IMR-90 (cell line): Measurements from ENCODE around the gene KDM2A. TPM values are rescaled to one million over a fixed set of nuclear protein-coding genes. Genes with fewer than 3 reads are reported as not detected.

Source experiments
- ATAC-seq: fragments of 200-7000 bp; cut with Tn5 transposase; 2 replicates; pipeline ENCODE4 v1.9.1; 2020; ENCODE audit warnings: low read depth, mild to moderate bottlenecking, moderate library complexity
- BruUV-seq: library from RNA; stranded (reverse); fragments of 400-500 nt; replicated peaks from 2 replicates; lab custom pipeline; 2021; lab: Mats Ljungman, UMichigan
- CTCF ChIA-PET: fragments of 300-600 bp; formaldehyde crosslinking; extraction: SDS; loops from one replicate; lab custom pipeline; 2021; ENCODE audit warnings: antibody characterized with exemption; lab: Yijun Ruan, JAX
- POLR2A ChIA-PET: fragments of 300-600 bp; sonication (Branson Sonifier 250); formaldehyde crosslinking; loops from one replicate; lab custom pipeline; 2022; ENCODE audit warnings: antibody characterized with exemption; ENCODE audit not compliant: unreplicated experiment; lab: Charles Lee
- DNase-seq: peaks from one replicate; pipeline ENCODE4 v3.0.0; 2013
- H2AFZ ChIP-seq: replicated peaks from 2 replicates; pipeline ENCODE3; 2013; ENCODE audit warnings: low read length, mild to moderate bottlenecking; ENCODE audit not compliant: poor library complexity
- H2AK5ac ChIP-seq: 2 replicates; pipeline ENCODE4 v1.6.1; 2013; ENCODE audit warnings: low read depth, low read length, inconsistent platforms
- H2AK9ac ChIP-seq: replicated peaks from 2 replicates; pipeline ENCODE3; 2013; ENCODE audit warnings: mild to moderate bottlenecking, low read depth, low read length, moderate library complexity; ENCODE audit not compliant: poor library complexity
- H2BK120ac ChIP-seq: 2 replicates; pipeline ENCODE4 v1.6.1; 2013; ENCODE audit warnings: low read depth, low read length, inconsistent platforms
- H2BK15ac ChIP-seq: 3 replicates; pipeline ENCODE4 v1.6.1; 2013; ENCODE audit warnings: low read depth, low read length, inconsistent platforms
- H2BK20ac ChIP-seq: 2 replicates; pipeline ENCODE4 v1.6.1; 2013; ENCODE audit warnings: low read depth, mild to moderate bottlenecking, inconsistent platforms, low read length, moderate library complexity
- H2BK5ac ChIP-seq: 2 replicates; pipeline ENCODE4 v1.6.1; 2013; ENCODE audit warnings: mild to moderate bottlenecking, low read depth, low read length, inconsistent platforms; ENCODE audit not compliant: poor library complexity, severe bottlenecking
- H3K14ac ChIP-seq: replicated peaks from 2 replicates; pipeline ENCODE4 v1.6.1; 2013; ENCODE audit warnings: low read depth, low read length, inconsistent platforms
- H3K18ac ChIP-seq: 2 replicates; pipeline ENCODE4 v1.6.1; 2013; ENCODE audit warnings: low read depth, low read length, control low read depth
- H3K23ac ChIP-seq: 2 replicates; pipeline ENCODE4 v1.6.1; 2013; ENCODE audit warnings: low read depth, low read length, inconsistent platforms
- H3K27ac ChIP-seq: 2 replicates; pipeline ENCODE4 v1.5.1; 2013; ENCODE audit warnings: mild to moderate bottlenecking, control low read depth, low read length; ENCODE audit not compliant: insufficient read depth
- H3K27me3 ChIP-seq: 2 replicates; pipeline ENCODE4 v1.6.1; 2013; ENCODE audit warnings: low read length; ENCODE audit not compliant: control insufficient read depth, insufficient read depth
- H3K36me3 ChIP-seq: 2 replicates; pipeline ENCODE4 v1.6.1; 2013; ENCODE audit warnings: low read length, mixed read lengths; ENCODE audit not compliant: control insufficient read depth, insufficient read depth
- H3K4ac ChIP-seq: 2 replicates; pipeline ENCODE4 v1.6.1; 2013; ENCODE audit warnings: low read depth, low read length, inconsistent platforms
- H3K4me1 ChIP-seq: 2 replicates; pipeline ENCODE4 v1.6.1; 2013; ENCODE audit warnings: low read length, mixed read lengths; ENCODE audit not compliant: control insufficient read depth, insufficient read depth
- H3K4me2 ChIP-seq: 2 replicates; pipeline ENCODE4 v1.6.1; 2013; ENCODE audit warnings: low read depth, mild to moderate bottlenecking, control low read depth, low read length, moderate library complexity
- H3K4me3 ChIP-seq: 2 replicates; pipeline ENCODE4 v1.5.1; 2013; ENCODE audit warnings: low read depth, mild to moderate bottlenecking, control low read depth, low read length, moderate library complexity; ENCODE audit not compliant: insufficient read depth
- H3K56ac ChIP-seq: 2 replicates; pipeline ENCODE4 v1.6.1; 2013; ENCODE audit warnings: low read length, inconsistent platforms; ENCODE audit not compliant: insufficient read depth; ENCODE audit errors: extremely low read depth
- H3K79me1 ChIP-seq, 2 experiments: 2 replicates each; pipeline ENCODE4 v1.6.1; 2013; ENCODE audit warnings: low read length in 2 of 2, inconsistent platforms in 1 of 2, low read depth in 1 of 2
- H3K9ac ChIP-seq: 2 replicates; pipeline ENCODE4 v1.6.1; 2013; ENCODE audit warnings: low read depth, low read length, control low read depth
- H3K9me1 ChIP-seq: 2 replicates; pipeline ENCODE4 v1.6.1; 2013; ENCODE audit warnings: low read length, inconsistent platforms; ENCODE audit not compliant: insufficient read depth
- H3K9me3 ChIP-seq: 2 replicates; pipeline ENCODE4 v1.6.1; 2013; ENCODE audit warnings: low read length; ENCODE audit not compliant: control insufficient read depth, insufficient read depth
- H4K20me1 ChIP-seq: 2 replicates; pipeline ENCODE4 v1.6.1; 2013; ENCODE audit warnings: low read length, inconsistent platforms; ENCODE audit not compliant: insufficient read depth
- H4K5ac ChIP-seq: 2 replicates; pipeline ENCODE4 v1.6.1; 2013; ENCODE audit warnings: mild to moderate bottlenecking, low read depth, low read length, control low read depth
- H4K8ac ChIP-seq, 2 experiments: 2 replicates each; pipeline ENCODE4 v1.6.1; 2013; ENCODE audit warnings: low read depth in 2 of 2, low read length in 2 of 2, control low read depth in 1 of 2, inconsistent platforms in 1 of 2
- H4K91ac ChIP-seq: 2 replicates; pipeline ENCODE4 v1.6.1; 2013; ENCODE audit warnings: low read depth, low read length, inconsistent platforms; ENCODE audit not compliant: insufficient read depth
- CEBPB ChIP-seq: IDR thresholded peaks from 2 replicates; pipeline ENCODE4 v1.6.1; 2012; ENCODE audit warnings: low read depth, low read length, improper control_type of control experiment
- MAZ ChIP-seq: IDR thresholded peaks from 2 replicates; pipeline ENCODE4 v1.6.1; 2012; ENCODE audit warnings: low read depth, mild to moderate bottlenecking, low read length, improper control_type of control experiment, moderate library complexity, borderline replicate concordance
- MXI1 ChIP-seq: IDR thresholded peaks from 2 replicates; pipeline ENCODE4 v1.6.1; 2012; ENCODE audit warnings: low read depth, mild to moderate bottlenecking, low read length, moderate library complexity, borderline replicate concordance
- RCOR1 ChIP-seq: IDR thresholded peaks from 2 replicates; pipeline ENCODE4 v1.6.1; 2012; ENCODE audit warnings: mild to moderate bottlenecking, low read length, improper control_type of control experiment; ENCODE audit not compliant: insufficient replicate concordance
- USF2 ChIP-seq: fragments of 150-350 bp; IDR thresholded peaks from 2 replicates; pipeline ENCODE4 v1.6.1; 2017; ENCODE audit warnings: mild to moderate bottlenecking, antibody characterized with exemption, low read length, low read depth
- WGBS, 2 experiments: methylation state at CpG; one replicate each; pipeline versions ENCODE4 v1.1.5 to v1.1.7; 2013; ENCODE audit warnings: missing lambda C conversion rate in 2 of 2; ENCODE audit not compliant: insufficient read length in 1 of 2; ENCODE audit errors: extremely low coverage in 2 of 2; 5-methylcytosine and 5-hydroxymethylcytosine counted together
- dilution Hi-C: fragments of 300-500 bp; cut with HindIII; formaldehyde crosslinking; loops from one replicate; pipeline ENCODE4 v1.14.3; 2018; ENCODE audit warnings: low sequenced_read_pairs; ENCODE audit not compliant: unreplicated experiment
- in situ Hi-C: fragments of 300-500 bp; cut with MboI; formaldehyde crosslinking; loops from 3 replicates; pipeline ENCODE4 v1.14.3; 2019; ENCODE audit warnings: low sequenced_read_pairs, inconsistent platforms, mixed read lengths
- intact Hi-C: fragments of 100-400 bp; cut with micrococcal nuclease; formaldehyde crosslinking; loops from 2 replicates; pipeline ENCODE4 v1.10.0; 2022
- polyA plus RNA-seq, 3 experiments: library from polyadenylated mRNA; depleted of rRNA; stranded (reverse); fragments of >200 nt; gene quantifications; 2 replicates each; pipeline ENCODE4 v1.2.3, GENCODE V29; 2012; ENCODE audit warnings: low replicate concordance in 1 of 3
- total RNA-seq: library from RNA; depleted of rRNA; stranded (reverse); fragments of >200 nt; gene quantifications from 2 replicates; pipeline ENCODE4 v1.2.3, GENCODE V29; 2012

The KDM2A gene
- total and polyA plus RNA-seq, 2 of the 4 experiments (the other 2 are of a cell fraction), result 26.7 to 42.6 TPM

DNA sequence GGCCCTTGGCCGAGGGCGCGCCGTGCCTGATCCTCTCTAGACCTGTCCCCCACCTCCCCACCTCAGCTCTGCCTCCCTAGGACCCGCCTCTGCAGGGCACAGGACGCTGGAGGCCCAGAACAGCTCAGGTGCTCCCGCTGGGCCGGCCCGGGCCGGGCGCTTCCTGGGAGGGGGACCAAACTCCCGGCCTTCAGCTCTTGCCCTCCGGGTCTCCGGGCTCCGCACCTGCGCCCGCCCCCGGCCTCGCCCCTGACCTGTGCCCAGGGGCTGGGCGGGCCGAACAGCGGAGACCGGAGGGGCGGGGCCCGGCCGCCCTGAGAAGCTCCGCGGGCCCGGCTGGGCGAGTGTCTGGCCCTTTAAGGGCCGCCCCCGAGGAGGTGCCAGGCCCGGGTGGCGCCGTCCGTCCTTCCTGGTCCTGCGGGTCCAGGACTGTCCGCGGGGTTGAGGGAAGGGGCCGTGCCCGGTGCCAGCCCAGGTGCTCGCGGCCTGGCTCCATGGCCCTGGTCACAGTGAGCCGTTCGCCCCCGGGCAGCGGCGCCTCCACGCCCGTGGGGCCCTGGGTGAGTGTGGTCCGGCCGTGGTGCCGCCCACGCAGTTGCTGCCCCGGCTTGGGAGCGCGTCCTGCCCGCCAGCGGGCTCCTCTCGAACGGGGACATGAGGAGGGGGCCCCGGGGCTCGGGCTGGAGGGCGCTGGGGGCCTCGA lies 184.2 kb downstream of the KDM2A start, which contains the start of gene SSH3:
TSS of gene SSH3 (plus strand) at position 399 of the 703 bp plus-strand sequence. CDS start at position 495, 96 bp downstream.
- H3K27ac ChIP-seq, result peak within 1 kb of the TSS; percentile 88
- peaks cover 2 to 39% of the 10 kb centered on the region in 2 experiments; a peak in 3 of 4 replicates for H3K79me1 ChIP-seq
- H4K20me1 ChIP-seq, result peaks cover 4% of the 10 kb centered on the region
- H3K14ac ChIP-seq, result peak within 1 kb of the TSS; percentile 63
- H2BK15ac ChIP-seq, result no peak within 1 kb of the TSS
- dilution Hi-C loops, result no loop called here
- in situ Hi-C loops, result no loop called here
- H3K4me3 ChIP-seq, result peak within 1 kb of the TSS; percentile 100
- H3K9ac ChIP-seq, result peak within 1 kb of the TSS; percentile 90
- H3K27me3 ChIP-seq, result no peaks in the 10 kb centered on the region
- H3K4ac ChIP-seq, result peak within 1 kb of the TSS; percentile 86
- TF ChIP-seq MAZ (peak; percentile 68; the same call in 1 of the 2 replicates), CEBPB (no peak), MXI1 (no peak; the same call in 1 of the 2 replicates), RCOR1 (no peak), USF2 (0 out of 2 replicates have a peak, but pooled peaks have one; percentile 14)
- H2BK5ac ChIP-seq, result peak within 1 kb of the TSS; percentile 80
- peak within 1 kb of the TSS; percentile 99 for H2AFZ ChIP-seq
- peak within 1 kb of the TSS; percentile 95 for H2AK9ac ChIP-seq
- H3K23ac ChIP-seq, result peak within 1 kb of the TSS; percentile 80
- ChIA-PET POLR2A (interaction anchor here (0.6 kb wide), 1 partner anchor 15 kb away, joined by 3 read pairs; no protein-coding TSS in a partner anchor), CTCF (interaction anchor here (1.0 to 1.1 kb wide), 3 partner anchors 14 to 79 kb away, joined by 3 to 5 read pairs (median 3); no protein-coding TSS in a partner anchor)
- H3K9me1 ChIP-seq, result peaks cover 3% of the 10 kb centered on the region
- H3K9me3 ChIP-seq, result no peaks in the 10 kb centered on the region
- DNase-seq (peak; percentile 34), ATAC-seq (peak; percentile 78)
- H2AK5ac ChIP-seq, result peak within 1 kb of the TSS; percentile 52
- peak within 1 kb of the TSS; percentile 75 to 80; a peak in 3 of 4 replicates for H4K8ac ChIP-seq
- 1% methylated on average over 39 of the region's 65 CpGs; no CpG with 5 or more reads in 1 of the 2 experiments for WGBS, 2 experiments
- peaks cover 41% of the 10 kb centered on the region for H3K36me3 ChIP-seq
- peak within 1 kb of the TSS; percentile 95 for H4K5ac ChIP-seq
- H2BK120ac ChIP-seq, result peak within 1 kb of the TSS; percentile 18; the same call in 1 of the 2 replicates
- H3K18ac ChIP-seq, result peak within 1 kb of the TSS; percentile 72; the same call in 1 of the 2 replicates
- intact Hi-C loops, result loop anchor here (2.0 kb wide), 1 partner anchor 14 kb away; the partner anchor contains the start of gene ANKRD13D
- H3K56ac ChIP-seq, result no peak within 1 kb of the TSS; the same call in 1 of the 2 replicates
- H3K4me2 ChIP-seq, result peak within 1 kb of the TSS; percentile 91
- peaks cover 18% of the 10 kb centered on the region for H3K4me1 ChIP-seq
- no TSS peak for BruUV-seq
- H4K91ac ChIP-seq, result peak within 1 kb of the TSS; percentile 74
- H2BK20ac ChIP-seq, result peak within 1 kb of the TSS; percentile 13; the same call in 1 of the 2 replicates
